Astrocyte (in vitro differentiated cells and primary cell): Measurements from ENCODE around the gene FKBP10.

Experiments
- CTCF ChIP-seq: IDR thresholded peaks from 2 replicates; pipeline ENCODE4 v1.5.1; 2011; ENCODE audit warnings: low read depth, mild to moderate bottlenecking, inconsistent platforms, low read length, moderate library complexity; ENCODE audit not compliant: insufficient read depth
- EZH2 ChIP-seq: IDR thresholded peaks from 2 replicates; pipeline ENCODE4 v1.6.1; 2012; ENCODE audit warnings: mild to moderate bottlenecking, low read length, inconsistent platforms; ENCODE audit not compliant: insufficient read depth

- no peak for TF ChIP-seq CTCF
- TF ChIP-seq EZH2, result no peak
These were observed 51.7 kb downstream of the FKBP10 start for GRCh38 chr17:41864498-41864835.
